GM12878 (cell line): Measurements from ENCODE around the gene PDE11A.

Source experiments
- CHD2 ChIP-seq: IDR thresholded peaks from 2 replicates; pipeline ENCODE4 v1.6.1; 2011; ENCODE audit warnings: low read depth, low read length, improper control_type of control experiment, borderline replicate concordance
- HDAC6 ChIP-seq: fragments of 200-600 bp; sonication (generic); IDR thresholded peaks from one replicate; pipeline ENCODE4 v1.8.0; 2017; ENCODE audit warnings: antibody characterized with exemption; ENCODE audit not compliant: unreplicated experiment
- RAD21 ChIP-seq: IDR thresholded peaks from 2 replicates; pipeline ENCODE4 v1.6.1; 2011; ENCODE audit warnings: mild to moderate bottlenecking, low read depth, low read length, moderate library complexity; ENCODE audit not compliant: insufficient read depth
- RELA ChIP-seq: fragments of 450-650 bp; IDR thresholded peaks from 2 replicates; pipeline ENCODE4 v1.8.0; 2014; ENCODE audit warnings: borderline replicate concordance; ENCODE audit not compliant: partially characterized antibody
- TF ChIP-seq, protein P1 (sequence below): IDR thresholded peaks from 2 replicates; pipeline ENCODE4 v1.6.1; 2011; ENCODE audit warnings: borderline replicate concordance, low read depth, mild to moderate bottlenecking, moderate library complexity, mixed read lengths, low read length; ENCODE audit not compliant: insufficient read depth; ENCODE audit errors: extremely low read length
- TF ChIP-seq, protein P2 (sequence below), 3 experiments: IDR thresholded peaks in 2 of 3; conservative IDR thresholded peaks in 1 of 3; 2 replicates each; pipeline ENCODE4 v1.5.1; 2011; ENCODE audit warnings: low read depth in 3 of 3, low read length in 3 of 3, mild to moderate bottlenecking in 3 of 3, control low read depth in 2 of 3, moderate library complexity in 2 of 3, inconsistent platforms in 1 of 3, mixed read lengths in 1 of 3; ENCODE audit not compliant: control insufficient read depth in 2 of 3, insufficient read depth in 1 of 3; ENCODE audit errors: extremely low read depth in 1 of 3

DNA sequence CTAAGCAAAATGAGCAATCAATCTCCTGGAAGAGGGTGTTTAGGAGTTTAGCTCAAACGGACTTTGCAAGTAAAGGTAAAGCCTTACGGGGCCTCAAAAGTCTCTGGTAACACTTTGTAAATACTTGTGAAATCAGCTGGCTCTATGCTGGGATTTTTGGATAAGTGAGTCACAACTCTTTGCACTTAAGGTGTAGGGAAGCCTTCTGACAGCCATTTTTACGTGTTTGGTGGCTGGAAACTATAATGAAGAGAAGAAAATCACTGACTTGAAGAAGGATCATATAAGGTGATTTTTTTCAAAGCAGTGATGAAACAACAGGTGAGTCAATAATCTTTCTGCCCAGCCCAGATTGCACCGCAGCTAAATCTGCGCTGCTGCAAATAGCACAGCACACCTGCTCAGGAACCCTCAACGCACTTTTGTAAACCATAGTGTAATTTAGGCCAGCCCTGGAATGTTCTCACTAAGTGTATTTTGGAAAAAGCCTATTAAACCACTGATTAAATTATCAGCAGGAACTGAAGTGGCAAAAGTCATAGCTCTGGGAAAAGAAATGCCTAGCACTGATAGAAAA lies 461.2 kb downstream of the PDE11A start:
- TF ChIP-seq, protein P1, sequence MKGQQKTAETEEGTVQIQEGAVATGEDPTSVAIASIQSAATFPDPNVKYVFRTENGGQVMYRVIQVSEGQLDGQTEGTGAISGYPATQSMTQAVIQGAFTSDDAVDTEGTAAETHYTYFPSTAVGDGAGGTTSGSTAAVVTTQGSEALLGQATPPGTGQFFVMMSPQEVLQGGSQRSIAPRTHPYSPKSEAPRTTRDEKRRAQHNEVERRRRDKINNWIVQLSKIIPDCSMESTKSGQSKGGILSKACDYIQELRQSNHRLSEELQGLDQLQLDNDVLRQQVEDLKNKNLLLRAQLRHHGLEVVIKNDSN, result no peak
- TF ChIP-seq RAD21 (no peak), RELA (no peak), HDAC6 (no peak), CHD2 (no peak)
- TF ChIP-seq, protein P2, sequence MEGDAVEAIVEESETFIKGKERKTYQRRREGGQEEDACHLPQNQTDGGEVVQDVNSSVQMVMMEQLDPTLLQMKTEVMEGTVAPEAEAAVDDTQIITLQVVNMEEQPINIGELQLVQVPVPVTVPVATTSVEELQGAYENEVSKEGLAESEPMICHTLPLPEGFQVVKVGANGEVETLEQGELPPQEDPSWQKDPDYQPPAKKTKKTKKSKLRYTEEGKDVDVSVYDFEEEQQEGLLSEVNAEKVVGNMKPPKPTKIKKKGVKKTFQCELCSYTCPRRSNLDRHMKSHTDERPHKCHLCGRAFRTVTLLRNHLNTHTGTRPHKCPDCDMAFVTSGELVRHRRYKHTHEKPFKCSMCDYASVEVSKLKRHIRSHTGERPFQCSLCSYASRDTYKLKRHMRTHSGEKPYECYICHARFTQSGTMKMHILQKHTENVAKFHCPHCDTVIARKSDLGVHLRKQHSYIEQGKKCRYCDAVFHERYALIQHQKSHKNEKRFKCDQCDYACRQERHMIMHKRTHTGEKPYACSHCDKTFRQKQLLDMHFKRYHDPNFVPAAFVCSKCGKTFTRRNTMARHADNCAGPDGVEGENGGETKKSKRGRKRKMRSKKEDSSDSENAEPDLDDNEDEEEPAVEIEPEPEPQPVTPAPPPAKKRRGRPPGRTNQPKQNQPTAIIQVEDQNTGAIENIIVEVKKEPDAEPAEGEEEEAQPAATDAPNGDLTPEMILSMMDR (IDR thresholded peaks at IDR 0.05 in 2 of 3, conservative IDR thresholded peaks at IDR 0.05 in 1 of 3; ENCODE audit: control insufficient read depth in 2 of 3, extremely low read depth in 1 of 3, insufficient read depth in 1 of 3, low read depth in 3 of 3, low read length in 3 of 3), result no peak
